Fibroblast of pulmonary artery (primary cell): ENCODE data around the gene ACAP3.
"Not testable (repeated sequence)": the region's sequence is repeated elsewhere in the genome, so short reads cannot be mapped to it uniquely, and the experiment has no call there.

Experiments
- DNase-seq: peaks from one replicate; pipeline ENCODE4 v3.0.0-alpha.2; 2010; ENCODE audit warnings: low read depth
- H3K4me3 ChIP-seq: replicated peaks from 2 replicates; pipeline ENCODE4 v1.5.1; 2011; ENCODE audit warnings: low read depth, mild to moderate bottlenecking, control low read depth, low read length, moderate library complexity
- TF ChIP-seq, protein P1 (sequence below): IDR thresholded peaks from 2 replicates; pipeline ENCODE4 v1.5.1; 2011; ENCODE audit warnings: mild to moderate bottlenecking, control low read depth, low read length, inconsistent platforms; ENCODE audit errors: missing control alignments

Gene ACAP3

GRCh38 chr1:1318777-1319645, 11.3 kb upstream of the ACAP3 start:
- TF ChIP-seq, protein P1, sequence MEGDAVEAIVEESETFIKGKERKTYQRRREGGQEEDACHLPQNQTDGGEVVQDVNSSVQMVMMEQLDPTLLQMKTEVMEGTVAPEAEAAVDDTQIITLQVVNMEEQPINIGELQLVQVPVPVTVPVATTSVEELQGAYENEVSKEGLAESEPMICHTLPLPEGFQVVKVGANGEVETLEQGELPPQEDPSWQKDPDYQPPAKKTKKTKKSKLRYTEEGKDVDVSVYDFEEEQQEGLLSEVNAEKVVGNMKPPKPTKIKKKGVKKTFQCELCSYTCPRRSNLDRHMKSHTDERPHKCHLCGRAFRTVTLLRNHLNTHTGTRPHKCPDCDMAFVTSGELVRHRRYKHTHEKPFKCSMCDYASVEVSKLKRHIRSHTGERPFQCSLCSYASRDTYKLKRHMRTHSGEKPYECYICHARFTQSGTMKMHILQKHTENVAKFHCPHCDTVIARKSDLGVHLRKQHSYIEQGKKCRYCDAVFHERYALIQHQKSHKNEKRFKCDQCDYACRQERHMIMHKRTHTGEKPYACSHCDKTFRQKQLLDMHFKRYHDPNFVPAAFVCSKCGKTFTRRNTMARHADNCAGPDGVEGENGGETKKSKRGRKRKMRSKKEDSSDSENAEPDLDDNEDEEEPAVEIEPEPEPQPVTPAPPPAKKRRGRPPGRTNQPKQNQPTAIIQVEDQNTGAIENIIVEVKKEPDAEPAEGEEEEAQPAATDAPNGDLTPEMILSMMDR: no peak
- no peak overlapping the region for H3K4me3 ChIP-seq
- no peak for DNase-seq

DNA sequence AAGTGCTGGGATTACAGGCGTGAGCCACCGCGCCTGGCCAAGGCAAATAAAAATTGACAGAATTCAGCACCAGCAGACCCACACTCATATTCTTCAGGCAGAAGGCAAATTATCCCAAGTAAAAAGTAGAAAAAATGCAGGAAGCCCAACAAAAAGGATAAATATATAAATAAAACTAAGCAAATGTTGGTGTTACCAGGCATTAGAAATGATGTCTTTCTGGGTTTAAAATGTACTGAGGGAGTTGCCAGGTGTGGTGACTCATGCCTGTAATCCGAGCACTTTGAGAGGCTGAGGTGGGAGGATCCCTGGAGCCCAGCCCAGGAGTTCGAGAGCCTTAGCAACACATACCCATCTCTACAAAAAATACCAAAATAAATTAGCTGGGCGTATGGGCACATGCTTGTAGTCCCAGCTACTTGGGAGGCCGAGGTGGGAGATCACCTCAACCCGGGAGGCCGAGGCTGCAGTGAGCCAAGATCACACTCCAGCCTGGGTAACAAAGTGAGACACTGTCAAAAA, 10.5 kb upstream of the ACAP3 start:
- peak; percentile 96 for DNase-seq
- TF ChIP-seq, protein P1: no peak
- no peak overlapping the region for H3K4me3 ChIP-seq

- TF ChIP-seq, protein P1: no peak
- DNase-seq: no peak
- no peak overlapping the region for H3K4me3 ChIP-seq
These were observed 9.7 kb upstream of the ACAP3 start for GRCh38 chr1:1317420-1317819.

DNA sequence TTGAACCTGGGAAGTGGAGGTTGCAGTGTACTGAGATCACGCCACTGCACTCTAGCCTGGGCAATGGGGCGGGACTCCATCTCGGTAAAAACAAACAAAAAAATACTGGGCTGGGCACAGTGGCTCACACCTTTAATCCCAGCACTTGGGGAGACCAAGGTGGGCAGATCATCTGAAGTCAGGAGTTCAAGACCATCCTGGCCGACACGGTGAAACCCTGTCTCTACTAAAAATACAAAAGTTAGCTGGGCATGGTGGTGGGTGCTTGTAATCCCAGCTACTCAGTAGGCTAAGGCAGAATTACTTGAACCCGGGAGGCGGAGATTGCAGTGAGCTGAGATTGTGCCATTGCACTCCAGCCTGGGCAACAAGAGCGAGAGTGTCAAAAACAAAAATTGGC, 8.5 kb upstream of the ACAP3 start:
- not testable (repeated sequence) for DNase-seq

GRCh38 chr1:1315435-1315954, 7.8 kb upstream of the ACAP3 start:
- no peak for DNase-seq
- TF ChIP-seq, protein P1: no peak
- no peak overlapping the region for H3K4me3 ChIP-seq

More for the DNA sequence above, 8.5 kb upstream of the ACAP3 start:
- H3K4me3 ChIP-seq: not testable (repeated sequence)

GRCh38 chr1:1314678-1315335, 7.1 kb upstream of the ACAP3 start:
- no peak for DNase-seq
- TF ChIP-seq, protein P1: no peak
- H3K4me3 ChIP-seq: no peak overlapping the region

DNA sequence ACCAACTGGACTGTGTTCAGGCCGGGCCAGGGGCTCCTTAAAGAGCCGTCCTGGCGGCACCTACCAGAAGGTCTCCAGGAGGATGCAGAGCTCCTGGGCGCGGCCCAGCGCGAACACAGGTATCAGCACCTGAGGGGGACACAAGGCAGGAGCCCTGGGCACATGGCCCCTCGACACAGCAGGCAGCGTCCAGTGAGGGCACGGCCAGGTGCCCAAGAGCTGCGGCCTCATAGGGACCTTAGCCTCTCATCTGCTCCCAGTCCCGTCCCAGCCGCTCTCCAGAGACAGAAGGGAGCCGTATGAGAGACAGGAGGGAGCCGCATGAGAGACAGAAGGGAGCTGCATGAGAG, 6.5 kb upstream of the ACAP3 start:
- no peak for DNase-seq
- H3K4me3 ChIP-seq: no peak overlapping the region
- TF ChIP-seq, protein P1: no peak
